Cardiac fibroblast (primary cell): Measurements from ENCODE around the gene MBNL2.

Experiments used
- DNase-seq, 2 donors: peaks; one replicate each; pipeline versions ENCODE4 v3.0.0 to v3.0.0-alpha.2; 2010; ENCODE audit warnings: low read depth in 2 of 2
- H3K4me3 ChIP-seq, 2 donors: replicated peaks in 1 of 2; 1 replicate in 1 of 2; 2 replicates in 1 of 2; pipeline ENCODE4 v1.5.1; 2011; ENCODE audit warnings: low read depth in 2 of 2, low read length in 2 of 2, mild to moderate bottlenecking in 2 of 2, moderate library complexity in 1 of 2
- TF ChIP-seq, protein P1 (sequence below): IDR thresholded peaks from one replicate; pipeline ENCODE4 v1.5.1; 2011; ENCODE audit warnings: low read depth, mild to moderate bottlenecking, low read length, inconsistent platforms

Gene MBNL2

DNA sequence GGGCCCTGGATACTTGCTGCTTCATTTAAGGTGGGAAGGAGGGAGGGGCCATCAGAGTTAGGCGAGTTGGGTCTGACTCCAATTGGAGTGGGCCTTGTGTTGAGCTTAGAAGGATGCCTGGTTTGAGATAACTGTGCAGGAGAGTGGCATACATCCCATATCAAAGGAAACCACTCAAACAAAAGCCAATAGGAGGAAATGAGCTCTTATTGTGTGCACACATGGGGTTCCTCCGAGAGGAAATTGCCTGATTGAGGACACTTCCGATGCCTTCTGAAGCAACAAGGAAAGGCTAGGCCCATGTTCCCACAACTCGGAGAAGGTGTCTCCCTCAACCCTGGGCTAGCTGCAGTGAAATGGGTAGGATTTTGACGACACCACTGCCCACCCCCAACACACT lies 19.6 kb downstream of the MBNL2 start:
- H3K4me3 ChIP-seq = no peak overlapping the region
- DNase-seq = no peak
- TF ChIP-seq, protein P1, sequence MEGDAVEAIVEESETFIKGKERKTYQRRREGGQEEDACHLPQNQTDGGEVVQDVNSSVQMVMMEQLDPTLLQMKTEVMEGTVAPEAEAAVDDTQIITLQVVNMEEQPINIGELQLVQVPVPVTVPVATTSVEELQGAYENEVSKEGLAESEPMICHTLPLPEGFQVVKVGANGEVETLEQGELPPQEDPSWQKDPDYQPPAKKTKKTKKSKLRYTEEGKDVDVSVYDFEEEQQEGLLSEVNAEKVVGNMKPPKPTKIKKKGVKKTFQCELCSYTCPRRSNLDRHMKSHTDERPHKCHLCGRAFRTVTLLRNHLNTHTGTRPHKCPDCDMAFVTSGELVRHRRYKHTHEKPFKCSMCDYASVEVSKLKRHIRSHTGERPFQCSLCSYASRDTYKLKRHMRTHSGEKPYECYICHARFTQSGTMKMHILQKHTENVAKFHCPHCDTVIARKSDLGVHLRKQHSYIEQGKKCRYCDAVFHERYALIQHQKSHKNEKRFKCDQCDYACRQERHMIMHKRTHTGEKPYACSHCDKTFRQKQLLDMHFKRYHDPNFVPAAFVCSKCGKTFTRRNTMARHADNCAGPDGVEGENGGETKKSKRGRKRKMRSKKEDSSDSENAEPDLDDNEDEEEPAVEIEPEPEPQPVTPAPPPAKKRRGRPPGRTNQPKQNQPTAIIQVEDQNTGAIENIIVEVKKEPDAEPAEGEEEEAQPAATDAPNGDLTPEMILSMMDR = no peak

DNA sequence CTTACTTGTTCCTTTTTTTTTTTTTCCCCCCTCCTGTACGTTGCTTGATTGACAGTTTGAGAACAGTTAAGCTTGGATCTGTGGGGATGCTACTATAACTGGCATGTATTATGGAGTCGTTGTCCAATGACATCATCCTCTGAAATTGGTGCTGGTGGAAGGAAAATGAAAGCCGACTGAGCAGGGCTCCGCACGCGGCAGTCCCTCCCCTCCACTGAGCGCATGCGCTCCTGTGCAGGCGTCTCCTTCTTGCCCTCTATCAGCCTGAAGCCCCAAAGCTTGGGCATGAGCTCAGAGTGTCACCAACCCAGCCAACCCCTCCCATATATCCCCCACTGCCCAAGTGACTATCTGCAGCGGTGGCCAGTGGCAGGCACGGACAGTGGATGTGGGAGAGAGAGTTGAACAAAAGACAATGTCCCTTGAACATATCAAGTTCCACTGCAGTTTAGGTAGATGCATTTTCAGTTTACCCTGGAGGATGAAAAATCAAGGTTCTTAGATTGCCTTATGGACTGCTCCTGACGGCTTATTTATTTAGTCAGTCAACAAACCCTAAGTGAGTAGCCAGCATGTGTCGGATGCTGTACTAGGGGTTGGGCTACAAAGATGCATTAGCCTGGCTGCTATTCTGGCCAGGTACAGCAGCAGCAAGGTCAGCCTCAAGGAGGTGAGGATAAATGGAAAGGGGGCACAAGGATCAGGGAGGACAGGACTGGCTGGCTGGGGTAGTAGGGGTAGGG lies 20.8 kb downstream of the MBNL2 start:
- TF ChIP-seq, protein P1 = no peak
- no peak for DNase-seq

DNA sequence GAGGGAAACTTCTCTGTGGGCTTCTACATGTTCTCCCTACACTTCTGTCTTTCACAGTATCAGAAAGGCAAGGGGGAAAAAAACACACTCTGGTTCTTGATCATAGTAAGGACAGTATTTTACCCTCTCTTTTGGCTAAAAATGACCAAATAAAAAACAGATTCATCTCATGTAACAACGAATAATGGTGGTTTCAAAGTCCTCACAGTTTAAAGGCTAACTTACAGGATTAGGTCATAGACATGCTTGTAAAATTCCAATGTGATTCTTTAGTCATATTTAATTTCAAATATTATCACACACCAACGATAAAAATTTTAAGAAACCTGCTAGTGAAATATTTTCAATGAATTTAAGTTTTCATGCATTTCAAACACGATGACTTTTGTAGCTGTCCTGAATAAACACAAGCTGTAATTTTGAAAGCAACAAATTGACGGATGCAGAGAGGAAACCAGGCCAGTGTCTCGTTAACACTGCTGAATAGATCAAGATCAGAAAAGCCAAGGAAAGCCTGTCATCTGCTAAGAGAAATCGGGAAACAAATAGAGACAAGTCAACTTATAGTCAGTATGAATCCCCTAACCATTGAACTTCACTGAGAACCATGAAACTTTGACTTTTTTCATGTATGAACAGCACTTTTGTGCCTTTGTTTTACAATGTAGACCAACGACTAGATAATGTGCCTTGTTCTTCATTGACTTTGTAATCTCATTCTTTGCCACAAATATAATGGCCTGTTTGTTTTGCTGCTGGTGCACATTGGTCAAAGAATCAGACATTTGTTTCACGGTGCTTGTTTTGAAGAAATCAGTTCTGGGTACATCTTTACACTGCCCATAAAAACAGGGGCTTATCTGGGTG lies 22.0 kb downstream of the MBNL2 start:
- H3K4me3 ChIP-seq = no peak overlapping the region
- DNase-seq = no peak
- TF ChIP-seq, protein P1 = no peak

More for the DNA sequence above, 20.8 kb downstream of the MBNL2 start:
- no peak overlapping the region for H3K4me3 ChIP-seq

DNA sequence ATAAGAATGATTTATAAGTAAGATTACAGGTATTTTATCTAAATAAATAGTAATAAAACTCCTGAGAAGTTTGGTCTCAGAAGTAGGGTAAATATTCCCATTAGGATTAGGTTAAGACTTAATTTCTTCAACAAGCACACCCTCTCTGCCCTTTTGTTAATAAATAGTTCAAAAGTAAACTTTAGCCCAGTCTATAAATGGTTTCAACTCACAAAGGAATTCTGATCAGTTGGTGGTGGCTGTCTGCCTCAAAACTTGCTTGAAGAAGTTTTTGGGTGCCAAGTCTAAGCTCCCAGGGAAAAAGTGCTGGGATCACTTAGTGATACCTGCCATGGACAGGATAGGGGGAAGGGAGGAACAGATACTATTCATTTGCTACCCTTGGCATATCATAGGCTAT lies 22.9 kb downstream of the MBNL2 start:
- no peak overlapping the region for H3K4me3 ChIP-seq
- DNase-seq = no peak
- TF ChIP-seq, protein P1 = no peak

DNA sequence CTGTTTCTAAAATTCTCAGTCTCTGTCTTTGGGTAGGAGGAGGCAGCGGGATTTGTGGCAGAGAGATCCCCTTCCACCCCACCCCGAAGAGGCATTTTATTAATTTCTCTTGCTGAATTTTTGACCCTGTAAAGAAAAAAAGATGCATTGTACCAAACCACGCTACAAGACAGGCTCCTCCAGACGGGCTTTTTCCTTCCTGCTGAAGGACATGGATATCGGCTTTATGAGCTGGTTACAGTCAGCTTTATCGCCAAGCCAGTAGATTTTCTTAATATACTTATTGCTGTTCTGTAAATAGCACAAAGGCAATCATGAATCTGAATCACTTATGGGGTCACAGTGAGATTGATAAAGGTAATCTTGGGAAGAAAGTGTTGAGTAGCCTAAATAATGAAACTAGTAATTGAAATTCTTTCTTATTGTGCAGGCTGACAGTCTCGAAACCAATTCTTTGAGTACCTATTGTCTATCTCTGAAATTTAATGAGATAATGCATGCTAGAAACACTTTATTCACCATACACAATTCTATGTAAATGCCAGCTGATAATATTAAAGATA lies 24.5 kb downstream of the MBNL2 start:
- peak in 1 of 2 donors; percentile 46 for DNase-seq
- H3K4me3 ChIP-seq = peak overlapping the region in 1 of 2 donors; percentile 27
- TF ChIP-seq, protein P1 = no peak

DNA sequence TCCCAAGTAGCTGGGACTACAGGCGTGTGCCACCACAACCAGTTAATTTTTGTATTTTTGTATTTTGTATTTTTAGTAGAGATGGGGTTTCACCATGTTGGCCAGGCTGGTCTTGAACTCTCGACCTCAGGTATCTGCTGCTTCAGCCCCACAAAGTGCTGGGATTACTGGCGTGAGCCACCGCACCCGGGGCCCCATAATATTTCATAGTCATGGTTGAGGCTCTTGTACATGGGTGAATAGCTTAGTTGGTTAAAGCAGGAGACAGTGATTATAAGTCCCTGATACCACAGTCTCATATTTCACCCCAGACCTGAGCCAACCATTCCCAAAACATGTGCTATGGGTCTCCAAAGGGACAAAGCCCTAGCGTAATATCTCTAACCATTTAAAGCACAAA lies 26.1 kb downstream of the MBNL2 start:
- no peak overlapping the region for H3K4me3 ChIP-seq
- TF ChIP-seq, protein P1 = no peak
- no peak for DNase-seq
